ENCODE results near the gene FGF11. TPM values are rescaled to one million over a fixed set of nuclear protein-coding genes. Genes with fewer than 3 reads are reported as not detected.
"Not testable (repeated sequence)": the region's sequence is repeated elsewhere in the genome, so short reads cannot be mapped to it uniquely, and the experiment has no call there.

FGF11 gene
- total and polyA plus RNA-seq, 8 donors = 0.37 to 15.6 (median 1.7) TPM; not detected in 4

DNA sequence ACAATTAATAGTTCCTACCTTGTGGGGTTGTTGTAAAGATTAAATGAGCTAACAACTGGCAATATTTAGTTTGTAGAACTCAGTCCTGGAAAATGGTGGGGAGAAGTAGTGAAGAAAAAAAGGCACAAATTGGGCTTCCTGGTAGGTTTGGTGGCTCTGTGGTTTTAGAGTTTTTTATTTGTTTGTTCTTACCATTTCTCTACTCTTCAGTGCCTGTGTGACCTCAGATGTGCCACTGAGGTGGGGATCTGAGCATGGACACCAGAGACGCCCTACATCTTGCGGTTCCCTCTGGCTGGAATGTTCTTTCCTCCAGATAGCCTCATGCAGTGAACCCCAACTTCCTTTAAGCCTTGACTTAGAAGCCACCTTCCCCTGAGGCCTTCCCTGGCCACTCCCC, 32.4 kb downstream of the FGF11 start:
- peaks cover 0 to 9% (median 5%) of the 10 kb centered on the region in 4 donors for H3K36me3 ChIP-seq
- intact Hi-C loops (cut with DNase I; ENCODE audit: low total_unique reads) = no loop called here
- TF ChIP-seq POLR2AphosphoS5 (IDR thresholded peaks at IDR 0.05) = no peak
- TF ChIP-seq, protein P1, sequence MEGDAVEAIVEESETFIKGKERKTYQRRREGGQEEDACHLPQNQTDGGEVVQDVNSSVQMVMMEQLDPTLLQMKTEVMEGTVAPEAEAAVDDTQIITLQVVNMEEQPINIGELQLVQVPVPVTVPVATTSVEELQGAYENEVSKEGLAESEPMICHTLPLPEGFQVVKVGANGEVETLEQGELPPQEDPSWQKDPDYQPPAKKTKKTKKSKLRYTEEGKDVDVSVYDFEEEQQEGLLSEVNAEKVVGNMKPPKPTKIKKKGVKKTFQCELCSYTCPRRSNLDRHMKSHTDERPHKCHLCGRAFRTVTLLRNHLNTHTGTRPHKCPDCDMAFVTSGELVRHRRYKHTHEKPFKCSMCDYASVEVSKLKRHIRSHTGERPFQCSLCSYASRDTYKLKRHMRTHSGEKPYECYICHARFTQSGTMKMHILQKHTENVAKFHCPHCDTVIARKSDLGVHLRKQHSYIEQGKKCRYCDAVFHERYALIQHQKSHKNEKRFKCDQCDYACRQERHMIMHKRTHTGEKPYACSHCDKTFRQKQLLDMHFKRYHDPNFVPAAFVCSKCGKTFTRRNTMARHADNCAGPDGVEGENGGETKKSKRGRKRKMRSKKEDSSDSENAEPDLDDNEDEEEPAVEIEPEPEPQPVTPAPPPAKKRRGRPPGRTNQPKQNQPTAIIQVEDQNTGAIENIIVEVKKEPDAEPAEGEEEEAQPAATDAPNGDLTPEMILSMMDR (IDR thresholded peaks at IDR 0.05) = no peak
- TF ChIP-seq POLR2A (IDR thresholded peaks at IDR 0.05) = no peak
- no peak for TF ChIP-seq EP300 (IDR thresholded peaks at IDR 0.05)
- peak overlapping the region in 2 of 5 donors; percentile 7 to 20 for H3K27ac ChIP-seq
- no peak for DNase-seq
- H3K4me1 ChIP-seq = peaks cover 35 to 95% (median 64%) of the 10 kb centered on the region in 4 donors
- H3K9me3 ChIP-seq = no peaks in the 10 kb centered on the region
- H3K27me3 ChIP-seq = no peaks in the 10 kb centered on the region
- 73 to 85% (median 80%) methylated on average over 2 of the region's 2 CpGs for WGBS, 5 donors
- no peak overlapping the region for H3K4me3 ChIP-seq

DNA sequence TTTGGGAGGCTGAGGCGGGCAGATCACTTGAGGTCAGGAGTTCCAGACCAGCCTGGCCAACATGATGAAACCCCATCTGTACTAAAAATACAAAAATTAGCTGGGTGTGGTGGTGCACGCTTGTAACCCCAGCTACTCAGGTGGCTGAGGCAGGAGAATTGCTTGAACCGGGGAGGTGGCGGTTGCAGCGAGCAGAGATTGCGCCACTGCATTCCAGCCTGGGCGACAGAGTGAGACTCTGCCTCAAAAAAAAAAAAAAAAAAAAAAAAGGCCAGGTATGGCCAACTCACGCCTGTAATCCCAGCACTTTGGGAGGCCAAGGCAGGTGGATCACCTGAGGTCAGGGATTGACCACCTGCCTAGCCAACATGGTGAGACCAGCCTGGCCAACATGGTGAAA, 35.5 kb downstream of the FGF11 start:
- WGBS, 5 donors = 82 to 94% (median 90%) methylated on average over 8 of the region's 8 CpGs
- not testable (repeated sequence) for H3K36me3 ChIP-seq, H3K9me3 ChIP-seq, DNase-seq, H3K27me3 ChIP-seq, H3K4me3 ChIP-seq
- H3K27ac ChIP-seq = peak overlapping the region in 2 of 5 donors; percentile 97 to 100
- peaks cover 52 to 87% (median 69%) of the 10 kb centered on the region in 4 donors for H3K4me1 ChIP-seq
- intact Hi-C loops (cut with DNase I; ENCODE audit: low total_unique reads) = loop anchor here (5.0 kb wide), 1 partner anchor 37 kb away; the partner anchor contains the start of genes FGF11 and TMEM102

DNA sequence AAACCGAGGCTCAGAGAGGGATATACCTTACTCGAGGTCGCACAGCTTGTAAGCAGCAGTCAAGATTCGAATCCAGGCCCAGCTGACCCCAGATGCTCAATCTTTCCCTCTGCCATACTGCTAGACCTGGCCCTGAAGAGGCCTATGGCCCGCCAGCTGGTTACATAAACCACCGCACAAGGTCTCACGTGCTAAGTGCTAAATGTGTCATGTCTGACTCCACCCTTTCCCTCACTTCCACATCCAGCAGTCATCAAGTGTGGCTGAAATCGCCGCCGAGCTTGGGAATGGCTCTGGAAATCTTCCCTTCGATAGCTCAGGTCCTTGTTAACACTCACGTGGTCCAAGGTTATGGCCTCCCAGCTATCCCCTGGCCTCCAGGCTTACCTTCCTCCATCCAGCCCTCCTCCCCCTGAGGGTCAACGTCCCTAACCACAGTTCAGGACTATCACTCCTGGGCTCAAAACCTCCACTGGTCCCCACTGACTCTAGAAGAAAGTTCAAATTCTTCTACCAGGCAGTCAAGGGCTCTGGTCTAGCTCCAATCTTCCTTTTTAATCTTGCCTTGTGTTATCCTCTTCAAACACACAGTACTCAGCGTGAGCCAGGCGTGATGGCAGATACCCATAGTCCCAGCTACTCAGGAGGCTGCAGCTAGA, 36.6 kb downstream of the FGF11 start:
- no peaks in the 10 kb centered on the region for H3K36me3 ChIP-seq
- TF ChIP-seq, protein P1 (IDR thresholded peaks at IDR 0.05) = no peak
- TF ChIP-seq POLR2AphosphoS5 (IDR thresholded peaks at IDR 0.05) = peak in 2 of 3 donors; percentile 36 to 52
- peak in 1 of 2 donors; percentile 72 for DNase-seq
- intact Hi-C loops (cut with DNase I; ENCODE audit: low total_unique reads) = loop anchor here (5.0 kb wide), 1 partner anchor 39 kb away; the partner anchor contains the start of genes FGF11 and TMEM102
- 57 to 66% (median 65%) methylated on average over 15 of the region's 15 CpGs for WGBS, 5 donors
- H3K27ac ChIP-seq = peak overlapping the region in 4 of 5 donors; percentile 97 to 100 (median 100)
- H3K4me3 ChIP-seq = no peak overlapping the region
- no peaks in the 10 kb centered on the region for H3K27me3 ChIP-seq
- peaks cover 48 to 85% (median 72%) of the 10 kb centered on the region in 4 donors for H3K4me1 ChIP-seq
- no peaks in the 10 kb centered on the region for H3K9me3 ChIP-seq

DNA sequence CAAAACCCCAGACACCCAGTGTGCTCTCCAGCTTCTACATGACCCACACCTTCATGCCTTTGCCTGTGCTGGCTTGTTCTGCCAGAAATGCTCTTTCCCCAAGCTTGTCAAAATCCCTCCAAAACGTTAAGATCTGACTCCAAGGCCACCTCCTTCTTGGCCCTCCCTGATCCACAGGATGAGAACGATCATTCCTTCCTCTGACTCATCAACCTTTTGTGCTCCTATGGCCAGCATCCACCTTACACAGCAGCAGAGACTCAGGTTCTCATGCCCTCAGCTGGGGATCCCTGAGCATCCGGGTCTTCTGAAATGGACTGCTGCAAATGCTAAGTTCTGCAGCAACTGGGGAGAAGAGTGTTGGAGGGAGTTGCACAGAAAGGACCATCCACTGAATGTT, 37.2 kb downstream of the FGF11 start:
- TF ChIP-seq EP300 (IDR thresholded peaks at IDR 0.05) (no peak), POLR2A (IDR thresholded peaks at IDR 0.05) (no peak), POLR2AphosphoS5 (IDR thresholded peaks at IDR 0.05) (no peak)
- TF ChIP-seq, protein P1 (IDR thresholded peaks at IDR 0.05) = no peak
- WGBS, 5 donors = 30 to 35% (median 32%) methylated on average over 3 of the region's 3 CpGs
- no peaks in the 10 kb centered on the region for H3K9me3 ChIP-seq
- intact Hi-C loops (cut with DNase I; ENCODE audit: low total_unique reads) = loop anchor here (5.0 kb wide), 1 partner anchor 39 kb away; the partner anchor contains the start of genes FGF11 and TMEM102
- no peaks in the 10 kb centered on the region for H3K36me3 ChIP-seq
- H3K4me3 ChIP-seq = peak overlapping the region in 1 of 4 donors; percentile 92
- H3K27me3 ChIP-seq = no peaks in the 10 kb centered on the region
- H3K27ac ChIP-seq = peak overlapping the region in 4 of 5 donors; percentile 97 to 100 (median 100)
- peaks cover 46 to 85% (median 68%) of the 10 kb centered on the region in 4 donors for H3K4me1 ChIP-seq
- no peak for DNase-seq

DNA sequence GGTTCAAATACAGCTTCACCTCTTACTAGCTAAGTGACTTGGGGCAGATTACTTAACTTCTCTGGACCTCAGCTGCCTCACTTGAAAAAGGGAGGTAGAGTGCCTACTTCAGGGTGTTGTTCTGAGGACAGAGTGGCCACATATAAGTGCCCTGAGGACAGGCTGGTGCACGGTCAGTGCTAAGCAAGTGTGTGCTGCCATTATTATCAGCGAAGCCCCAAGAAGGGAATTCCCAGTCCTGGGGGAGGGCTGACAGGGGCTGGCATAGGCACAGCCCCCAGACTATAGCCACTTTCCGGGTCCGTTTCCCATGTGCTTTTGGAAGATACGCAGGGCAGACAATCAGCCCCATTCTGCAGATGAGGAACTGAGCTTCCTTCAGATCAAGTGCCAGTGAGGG, 37.6 kb downstream of the FGF11 start:
- Histone ChIP-seq H3K36me3 (no peaks in the 10 kb centered on the region), H3K9me3 (no peaks in the 10 kb centered on the region), H3K4me1 (peaks cover 42 to 85% (median 65%) of the 10 kb centered on the region in 4 donors), H3K4me3 (peak overlapping the region in 2 of 4 donors; percentile 87 to 92), H3K27ac (peak overlapping the region in 4 of 5 donors; percentile 97 to 100 (median 100)), H3K27me3 (no peaks in the 10 kb centered on the region)
- TF ChIP-seq, protein P1 (IDR thresholded peaks at IDR 0.05) = no peak
- TF ChIP-seq POLR2AphosphoS5 (IDR thresholded peaks at IDR 0.05) = no peak
- no peak for TF ChIP-seq EP300 (IDR thresholded peaks at IDR 0.05)
- no peak for TF ChIP-seq POLR2A (IDR thresholded peaks at IDR 0.05)
- intact Hi-C loops (cut with DNase I; ENCODE audit: low total_unique reads) = loop anchor here (5.0 kb wide), 1 partner anchor 40 kb away; the partner anchor contains the start of genes FGF11 and TMEM102
- DNase-seq = no peak
- 79 to 90% (median 86%) methylated on average over 4 to 5 of the region's 5 CpGs for WGBS, 5 donors

Data from stomach (tissue), 9 donors.